OCI-LY7 (cell line): ENCODE results near the gene WNK2. TPM values are rescaled to one million over a fixed set of nuclear protein-coding genes. Genes with fewer than 3 reads are reported as not detected.

ENCODE experiments used
- BruUV-seq: library from RNA; stranded (reverse); fragments of 400-500 nt; replicated peaks from 2 replicates; lab custom pipeline; 2021; lab: Mats Ljungman, UMichigan
- CTCF ChIA-PET: fragments of 300-600 bp; sonication (Branson Sonifier 250); formaldehyde crosslinking; loops from one replicate; lab custom pipeline; 2022; ENCODE audit warnings: antibody characterized with exemption; ENCODE audit not compliant: unreplicated experiment; lab: Charles Lee
- POLR2A ChIA-PET: fragments of 300-600 bp; sonication (Branson Sonifier 250); formaldehyde crosslinking; loops from one replicate; lab custom pipeline; 2022; ENCODE audit warnings: antibody characterized with exemption; lab: Charles Lee
- DNase-seq: peaks from one replicate; pipeline ENCODE4 v3.0.0-alpha.2; 2015; ENCODE audit warnings: low spot score
- H2AFZ ChIP-seq: fragments of 200-600 bp; sonication (generic), shearing (Covaris generic); 2 replicates; pipeline ENCODE4 v1.6.1; 2014; ENCODE audit warnings: mild to moderate bottlenecking, antibody characterized with exemption, low read length, moderate library complexity
- H3K27ac ChIP-seq: fragments of 200-600 bp; sonication (generic); 2 replicates; pipeline ENCODE4 v1.5.1; 2014; ENCODE audit warnings: mixed run types, low read depth, mild to moderate bottlenecking, moderate library complexity, low read length, inconsistent platforms; ENCODE audit not compliant: poor library complexity, severe bottlenecking
- H3K36me3 ChIP-seq: fragments of 200-600 bp; sonication (generic); 2 replicates; pipeline ENCODE4 v1.6.1; 2014; ENCODE audit warnings: mild to moderate bottlenecking, antibody characterized with exemption, low read length, moderate library complexity, mixed read lengths; ENCODE audit not compliant: insufficient read depth
- H3K4me1 ChIP-seq: fragments of 200-600 bp; sonication (generic); 2 replicates; pipeline ENCODE4 v1.5.1; 2014; ENCODE audit warnings: mild to moderate bottlenecking, low read length; ENCODE audit not compliant: insufficient read depth, poor library complexity, severe bottlenecking
- H3K4me2 ChIP-seq: fragments of 200-600 bp; sonication (generic); 2 replicates; pipeline ENCODE4 v1.6.1; 2014; ENCODE audit warnings: mild to moderate bottlenecking, low read length
- H3K4me3 ChIP-seq: fragments of 200-600 bp; sonication (generic); 2 replicates; pipeline ENCODE4 v1.5.1; 2014; ENCODE audit warnings: mild to moderate bottlenecking, low read depth, low read length; ENCODE audit not compliant: poor library complexity, severe bottlenecking
- H3K79me2 ChIP-seq: fragments of 200-600 bp; sonication (generic); 2 replicates; pipeline ENCODE4 v1.6.1; 2016; ENCODE audit warnings: low read depth, mild to moderate bottlenecking, low read length, moderate library complexity, mixed read lengths; ENCODE audit not compliant: insufficient read depth
- H3K9me2 ChIP-seq: fragments of 200-600 bp; sonication (generic); 2 replicates; pipeline ENCODE4 v1.6.1; 2016; ENCODE audit warnings: mild to moderate bottlenecking, low read length, mixed read lengths; ENCODE audit not compliant: insufficient read depth
- H3K9me3 ChIP-seq: fragments of 200-600 bp; sonication (generic); 2 replicates; pipeline ENCODE4 v1.6.1; 2014; ENCODE audit warnings: mild to moderate bottlenecking, mixed run types, low read length, mixed read lengths
- H4K20me1 ChIP-seq: fragments of 200-600 bp; sonication (generic); 2 replicates; pipeline ENCODE4 v1.6.1; 2014; ENCODE audit warnings: mild to moderate bottlenecking, antibody characterized with exemption, low read length, moderate library complexity, mixed read lengths; ENCODE audit not compliant: insufficient read depth
- CTCF ChIP-seq: fragments of 200-600 bp; sonication (generic); conservative IDR thresholded peaks from 2 replicates; pipeline ENCODE4 v1.5.1; 2014; ENCODE audit warnings: mild to moderate bottlenecking, antibody characterized with exemption, low read length, moderate library complexity, mixed read lengths
- EZH2phosphoT487 ChIP-seq: fragments of 200-600 bp; sonication (generic); IDR thresholded peaks from 2 replicates; pipeline ENCODE4 v1.6.1; 2018; ENCODE audit warnings: low read depth, borderline replicate concordance, mild to moderate bottlenecking, mixed run types, antibody characterized with exemption, low read length, moderate library complexity, mixed read lengths
- intact Hi-C: fragments of 100-400 bp; cut with micrococcal nuclease; formaldehyde crosslinking; loops from one replicate; pipeline ENCODE4 v1.10.0; 2022; ENCODE audit not compliant: unreplicated experiment
- total RNA-seq, 2 experiments: library from RNA; depleted of rRNA in 1 of 2; stranded (reverse); fragments of >200 nt in 1 of 2; shearing (Covaris generic) in 1 of 2; gene quantifications; 2 replicates each; pipeline ENCODE4 v1.2.3, GENCODE V29; 2014 to 2022

Gene WNK2
- total RNA-seq, 2 experiments from 2014 or later, result 142 to 194 TPM

GRCh38 chr9:93172666-93173364, 11.1 kb upstream of the WNK2 start:
- no peaks in the 10 kb centered on the region for H3K9me2 ChIP-seq
- DNase-seq, result no peak
- H3K9me3 ChIP-seq, result no peaks in the 10 kb centered on the region
- H3K4me2 ChIP-seq, result no peak overlapping the region
- POLR2A ChIA-PET, result no interaction called here
- intact Hi-C loops, result no loop called here
- no peak overlapping the region for H3K4me3 ChIP-seq
- no peaks in the 10 kb centered on the region for H3K79me2 ChIP-seq
- BruUV-seq, result no TSS peak
- H2AFZ ChIP-seq, result no peak overlapping the region
- no peak for TF ChIP-seq EZH2phosphoT487
- TF ChIP-seq CTCF, result no peak
- H3K27ac ChIP-seq, result no peak overlapping the region
- CTCF ChIA-PET, result interaction anchor here (0.5 kb wide), 1 partner anchor 1037 kb away, joined by 3 read pairs; no protein-coding TSS in a partner anchor
- no peaks in the 10 kb centered on the region for H3K4me1 ChIP-seq
- H3K36me3 ChIP-seq, result no peaks in the 10 kb centered on the region
- H4K20me1 ChIP-seq, result no peaks in the 10 kb centered on the region

- no peak for DNase-seq
- Histone ChIP-seq H3K4me1 (no peaks in the 10 kb centered on the region), H3K4me2 (no peak overlapping the region), H4K20me1 (no peaks in the 10 kb centered on the region), H3K9me2 (no peaks in the 10 kb centered on the region), H3K79me2 (no peaks in the 10 kb centered on the region), H3K27ac (no peak overlapping the region), H3K4me3 (no peak overlapping the region), H3K36me3 (no peaks in the 10 kb centered on the region), H3K9me3 (no peaks in the 10 kb centered on the region), H2AFZ (no peak overlapping the region)
- ChIA-PET CTCF (no interaction called here), POLR2A (no interaction called here)
- intact Hi-C loops, result no loop called here
- BruUV-seq, result no TSS peak
- TF ChIP-seq CTCF (no peak), EZH2phosphoT487 (no peak)
Observed at GRCh38 chr9:93173365-93174051, 10.4 kb upstream of the WNK2 start.

GRCh38 chr9:93174976-93175375, 9.0 kb upstream of the WNK2 start:
- DNase-seq, result no peak
- Histone ChIP-seq H3K27ac (no peak overlapping the region), H2AFZ (no peak overlapping the region), H3K4me1 (no peaks in the 10 kb centered on the region), H3K9me3 (no peaks in the 10 kb centered on the region), H3K36me3 (no peaks in the 10 kb centered on the region), H4K20me1 (no peaks in the 10 kb centered on the region), H3K4me3 (no peak overlapping the region), H3K9me2 (no peaks in the 10 kb centered on the region), H3K4me2 (no peak overlapping the region), H3K79me2 (no peaks in the 10 kb centered on the region)
- ChIA-PET CTCF (no interaction called here), POLR2A (interaction anchor here (0.9 kb wide), 1 partner anchor 128 kb away, joined by 3 read pairs; no protein-coding TSS in a partner anchor)
- intact Hi-C loops, result no loop called here
- no TSS peak for BruUV-seq
- TF ChIP-seq CTCF (no peak), EZH2phosphoT487 (no peak)
